Adrenal gland (tissue), 12 donors: ENCODE measurements around the gene FAM20A. TPM values are rescaled to one million over a fixed set of nuclear protein-coding genes. Genes with fewer than 3 reads are reported as not detected.
A peak's percentile ranks its signal among the peaks of the same experiment; 100 is the strongest.

ENCODE experiments used
- DNase-seq, 7 donors: peaks; one replicate each; pipeline ENCODE4 v3.0.0-alpha.2; 2019 to 2020
- H3K27ac ChIP-seq, 5 donors: fragments of 200-600 bp; sonication (generic) in 4 of 5; 1 replicate in 3 of 5; 2 replicates in 2 of 5; pipeline versions ENCODE4 v1.5.1 to v1.8.0; 2016 to 2020; ENCODE audit warnings: mild to moderate bottlenecking in 1 of 5
- H3K27me3 ChIP-seq: fragments of 200-600 bp; 2 replicates; pipeline ENCODE4 v1.8.0; 2021
- H3K36me3 ChIP-seq, 2 donors: fragments of 200-600 bp; replicated peaks in 1 of 2; 1 replicate in 1 of 2; 2 replicates in 1 of 2; pipeline versions ENCODE4 v1.5.1 to v1.8.0; 2018 to 2022
- H3K4me1 ChIP-seq, 2 donors: fragments of 200-600 bp; replicated peaks in 1 of 2; 1 replicate in 1 of 2; 2 replicates in 1 of 2; pipeline versions ENCODE4 v1.5.1 to v1.8.0; 2018 to 2021
- H3K4me3 ChIP-seq, 4 donors: fragments of 200-600 bp; sonication (generic) in 3 of 4; one replicate each; pipeline ENCODE4 v1.5.1; 2016 to 2018
- H3K9me3 ChIP-seq, 3 donors: fragments of 200-600 bp; sonication (generic) in 1 of 3; replicated peaks in 1 of 3; 1 replicate in 2 of 3; 2 replicates in 1 of 3; pipeline versions ENCODE4 v1.5.1 to v1.8.0; 2016 to 2021
- POLR2A ChIP-seq, 2 donors: fragments of 450-650 bp; IDR thresholded peaks; one replicate each; pipeline ENCODE4 v1.6.1; 2017; ENCODE audit warnings: antibody characterized with exemption in 2 of 2, mild to moderate bottlenecking in 2 of 2, moderate library complexity in 1 of 2
- WGBS, 4 donors: extraction: QIAGEN DNeasy Blood & Tissue Kit in 2 of 4; methylation state at CpG; one replicate each; pipeline versions ENCODE4 v1.1.5 to v1.1.7; 2013 to 2017; 5-methylcytosine and 5-hydroxymethylcytosine counted together
- intact Hi-C, 2 donors: fragments of 100-400 bp; cut with DNase I; formaldehyde crosslinking; loops; one replicate each; pipeline versions ENCODE4 v1.14.1 to v1.15.0; 2022 to 2023
- polyA plus RNA-seq, 3 donors: library from polyadenylated mRNA; stranded (reverse); fragments of 200-250 nt in 2 of 3; fragments of 350-450 nt in 1 of 3; fragmentation: Illumina TruSeq in 1 of 3; extraction: RNeasy Lipid Tissue Mini Kit (QIAGEN cat#74804) in 1 of 3; gene quantifications; one replicate each; pipeline ENCODE4 v1.2.3, GENCODE V29; 2013 to 2014
- total RNA-seq, 9 donors: library from RNA; depleted of rRNA in 4 of 9; stranded (reverse); fragments of >200 nt in 4 of 9; fragments of 120-200 nt in 1 of 9; fragmentation: NEBNext Ultra II Directional in 1 of 9; extraction: Animal tissue kit (Norgen Biotek cat#: 25700) in 1 of 9; gene quantifications; one replicate each; pipeline versions ENCODE4 v1.1.0 to v1.2.4, GENCODE V29; 2013 to 2023
- TF ChIP-seq, protein P1 (sequence below), 6 experiments: fragments of 450-650 bp in 4 of 6; fragments of 200-600 bp in 2 of 6; sonication (generic) in 1 of 6; IDR thresholded peaks; 1 replicate in 5 of 6; 2 replicates in 1 of 6; pipeline versions ENCODE4 v1.5.1 to v1.8.0; 2016 to 2021; ENCODE audit warnings: antibody characterized with exemption in 6 of 6, mild to moderate bottlenecking in 2 of 6, moderate library complexity in 1 of 6
- donor health status: healthy with polysubstance abuse.
- donor health status: Bipolar disorder and iron deficiency.
- donor health status: DM: yes; HTN: yes; CAD: no.
- donor health status: DM: no; HTN: no; CAD: no.
- donor health status: DM: no; HTN: no; CAD: no.
- donor health status: DM: yes; HTN: yes; CAD: no.

The FAM20A gene
- total and polyA plus RNA-seq, 12 donors, result 0.67 to 25.9 (median 8.1) TPM

DNA sequence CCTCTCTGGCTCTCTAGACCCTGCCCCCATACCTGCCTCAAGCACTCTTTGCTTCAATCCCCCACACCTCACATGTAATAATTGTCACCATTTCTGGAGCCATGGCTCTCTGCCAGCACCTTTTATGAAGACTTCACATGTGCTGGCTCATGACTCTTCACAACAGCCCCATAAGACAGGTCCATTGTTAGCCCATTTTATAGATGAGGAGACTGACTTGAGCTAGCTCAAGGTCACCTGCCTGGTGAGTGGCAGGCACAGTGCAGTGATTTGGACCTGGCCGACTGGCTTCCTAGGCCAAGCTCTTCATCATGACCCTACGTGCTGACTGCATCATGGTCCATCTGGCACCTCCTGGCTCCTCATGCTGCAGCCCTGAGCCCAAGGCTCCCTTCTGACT is 25.0 kb downstream of the FAM20A start:
- WGBS, 4 donors, result 87 to 97% (median 90%) methylated on average over 2 of the region's 2 CpGs; no CpG with 5 or more reads in 1 of the 4 donors
- TF ChIP-seq, protein P1, sequence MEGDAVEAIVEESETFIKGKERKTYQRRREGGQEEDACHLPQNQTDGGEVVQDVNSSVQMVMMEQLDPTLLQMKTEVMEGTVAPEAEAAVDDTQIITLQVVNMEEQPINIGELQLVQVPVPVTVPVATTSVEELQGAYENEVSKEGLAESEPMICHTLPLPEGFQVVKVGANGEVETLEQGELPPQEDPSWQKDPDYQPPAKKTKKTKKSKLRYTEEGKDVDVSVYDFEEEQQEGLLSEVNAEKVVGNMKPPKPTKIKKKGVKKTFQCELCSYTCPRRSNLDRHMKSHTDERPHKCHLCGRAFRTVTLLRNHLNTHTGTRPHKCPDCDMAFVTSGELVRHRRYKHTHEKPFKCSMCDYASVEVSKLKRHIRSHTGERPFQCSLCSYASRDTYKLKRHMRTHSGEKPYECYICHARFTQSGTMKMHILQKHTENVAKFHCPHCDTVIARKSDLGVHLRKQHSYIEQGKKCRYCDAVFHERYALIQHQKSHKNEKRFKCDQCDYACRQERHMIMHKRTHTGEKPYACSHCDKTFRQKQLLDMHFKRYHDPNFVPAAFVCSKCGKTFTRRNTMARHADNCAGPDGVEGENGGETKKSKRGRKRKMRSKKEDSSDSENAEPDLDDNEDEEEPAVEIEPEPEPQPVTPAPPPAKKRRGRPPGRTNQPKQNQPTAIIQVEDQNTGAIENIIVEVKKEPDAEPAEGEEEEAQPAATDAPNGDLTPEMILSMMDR (IDR thresholded peaks at IDR 0.05), result no peak
- TF ChIP-seq POLR2A (IDR thresholded peaks at IDR 0.05), result no peak
- peak overlapping the region in 1 of 5 donors; percentile 17 for H3K27ac ChIP-seq

DNA sequence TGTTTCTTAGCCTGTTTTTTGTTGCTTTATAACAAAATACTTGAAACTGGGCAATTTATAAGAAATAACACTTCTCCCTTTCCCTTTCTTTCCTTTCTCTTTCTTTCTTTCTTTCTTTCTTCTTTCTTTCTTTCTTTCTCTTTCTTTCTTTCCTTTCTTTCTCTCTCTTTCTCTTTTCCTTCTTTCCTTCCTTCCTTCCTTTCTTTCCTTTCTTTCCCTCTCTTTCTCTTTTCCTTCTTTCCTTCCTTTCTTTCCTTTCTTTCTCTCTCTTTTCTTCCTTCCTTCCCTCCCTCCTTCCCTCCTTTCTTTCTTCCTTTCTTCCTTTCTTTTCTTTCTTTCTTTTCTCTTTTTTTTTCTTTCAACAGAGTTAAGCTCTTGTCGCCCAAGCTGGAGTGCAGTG is 27.8 kb downstream of the FAM20A start:
- TF ChIP-seq POLR2A (IDR thresholded peaks at IDR 0.05), result no peak
- TF ChIP-seq, protein P1 (IDR thresholded peaks at IDR 0.05), result no peak
- no peak overlapping the region for H3K4me3 ChIP-seq
- intact Hi-C loops, result no loop called here
- no peak for DNase-seq
- WGBS, 4 donors, result 93 to 100% (median 96%) methylated on average over 1 of the region's 1 CpG
- H3K4me1 ChIP-seq, result no peaks in the 10 kb centered on the region
- no peak overlapping the region for H3K27ac ChIP-seq
- no peaks in the 10 kb centered on the region for H3K27me3 ChIP-seq
- no peaks in the 10 kb centered on the region for H3K9me3 ChIP-seq
- H3K36me3 ChIP-seq, result no peaks in the 10 kb centered on the region

More for the DNA sequence above, 25.0 kb downstream of the FAM20A start:
- H3K9me3 ChIP-seq, result no peaks in the 10 kb centered on the region
- no peak overlapping the region for H3K4me3 ChIP-seq
- intact Hi-C loops, result no loop called here
- no peak for DNase-seq
- no peaks in the 10 kb centered on the region for H3K36me3 ChIP-seq
- H3K4me1 ChIP-seq, result no peaks in the 10 kb centered on the region
- no peaks in the 10 kb centered on the region for H3K27me3 ChIP-seq

DNA sequence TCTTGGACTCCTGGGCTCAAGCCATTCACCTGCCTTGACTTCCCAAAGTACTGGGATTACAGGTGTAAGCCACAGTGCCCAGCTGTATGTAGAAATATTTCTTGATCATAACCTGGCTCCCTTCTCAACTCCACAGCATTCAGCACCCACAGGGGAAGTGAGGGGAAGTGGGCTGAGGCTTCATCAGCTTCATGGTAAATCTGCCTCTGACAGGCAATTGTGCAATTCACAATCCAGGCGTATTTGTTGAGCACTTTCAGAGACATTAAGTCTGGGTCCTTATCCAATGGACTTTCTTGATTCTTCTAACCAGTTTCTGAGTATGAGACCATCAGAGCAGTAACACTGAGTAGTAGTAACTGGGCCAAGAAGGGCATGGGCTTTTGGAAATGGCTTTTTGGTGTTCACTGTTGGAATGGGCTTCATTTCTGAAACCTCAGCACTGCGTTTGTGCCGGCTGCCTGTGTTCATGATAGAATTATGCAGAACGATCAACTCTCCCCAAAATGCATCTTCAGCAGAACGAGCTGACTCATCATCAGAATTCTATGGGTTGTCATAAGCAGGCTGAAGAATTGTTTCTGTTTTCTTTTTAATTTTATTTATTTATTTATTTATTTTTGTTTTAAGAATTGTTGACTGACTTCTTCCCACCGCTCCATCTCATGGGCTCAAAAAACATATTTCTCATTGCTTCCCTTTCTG is 28.9 kb downstream of the FAM20A start:
- no peak for TF ChIP-seq POLR2A (IDR thresholded peaks at IDR 0.05)
- TF ChIP-seq, protein P1 (IDR thresholded peaks at IDR 0.05), result no peak
- DNase-seq, result peak in 1 of 7 donors; percentile 14
- H3K36me3 ChIP-seq, result no peaks in the 10 kb centered on the region
- H3K4me3 ChIP-seq, result no peak overlapping the region
- H3K27me3 ChIP-seq, result no peaks in the 10 kb centered on the region
- H3K4me1 ChIP-seq, result no peaks in the 10 kb centered on the region
- H3K9me3 ChIP-seq, result no peaks in the 10 kb centered on the region
- intact Hi-C loops, result no loop called here
- H3K27ac ChIP-seq, result peak overlapping the region in 1 of 5 donors; percentile 29
- 82 to 91% (median 85%) methylated on average over 6 of the region's 6 CpGs for WGBS, 4 donors

DNA sequence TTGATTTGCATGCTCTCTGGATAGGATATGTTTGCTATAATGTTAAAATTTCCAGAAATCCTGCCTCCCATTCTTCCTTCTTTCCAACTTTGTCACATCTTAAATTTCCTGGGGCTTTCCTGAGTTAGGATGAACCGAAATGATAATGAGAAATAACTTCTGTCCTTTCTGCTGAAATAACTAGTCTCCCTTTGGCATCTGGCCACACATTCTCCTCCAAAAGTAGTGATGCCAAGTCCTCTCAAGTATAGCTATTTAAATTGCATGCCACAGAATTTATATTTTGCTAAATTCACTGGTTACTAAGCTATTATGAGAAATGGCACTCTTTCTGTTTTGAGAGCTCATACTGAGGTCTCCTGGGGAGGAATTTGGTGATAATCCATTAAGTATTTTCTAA is 30.6 kb downstream of the FAM20A start:
- no peaks in the 10 kb centered on the region for H3K36me3 ChIP-seq
- no peaks in the 10 kb centered on the region for H3K4me1 ChIP-seq
- no peak for DNase-seq
- no peak overlapping the region for H3K27ac ChIP-seq
- no peaks in the 10 kb centered on the region for H3K27me3 ChIP-seq
- H3K9me3 ChIP-seq, result no peaks in the 10 kb centered on the region
- H3K4me3 ChIP-seq, result no peak overlapping the region
- WGBS, 4 donors, result 58 to 80% (median 71%) methylated on average over 1 of the region's 1 CpG
- TF ChIP-seq, protein P1 (IDR thresholded peaks at IDR 0.05), result no peak
- no peak for TF ChIP-seq POLR2A (IDR thresholded peaks at IDR 0.05)
- intact Hi-C loops, result no loop called here
